ENCODE results near the gene SELPLG.

DNA sequence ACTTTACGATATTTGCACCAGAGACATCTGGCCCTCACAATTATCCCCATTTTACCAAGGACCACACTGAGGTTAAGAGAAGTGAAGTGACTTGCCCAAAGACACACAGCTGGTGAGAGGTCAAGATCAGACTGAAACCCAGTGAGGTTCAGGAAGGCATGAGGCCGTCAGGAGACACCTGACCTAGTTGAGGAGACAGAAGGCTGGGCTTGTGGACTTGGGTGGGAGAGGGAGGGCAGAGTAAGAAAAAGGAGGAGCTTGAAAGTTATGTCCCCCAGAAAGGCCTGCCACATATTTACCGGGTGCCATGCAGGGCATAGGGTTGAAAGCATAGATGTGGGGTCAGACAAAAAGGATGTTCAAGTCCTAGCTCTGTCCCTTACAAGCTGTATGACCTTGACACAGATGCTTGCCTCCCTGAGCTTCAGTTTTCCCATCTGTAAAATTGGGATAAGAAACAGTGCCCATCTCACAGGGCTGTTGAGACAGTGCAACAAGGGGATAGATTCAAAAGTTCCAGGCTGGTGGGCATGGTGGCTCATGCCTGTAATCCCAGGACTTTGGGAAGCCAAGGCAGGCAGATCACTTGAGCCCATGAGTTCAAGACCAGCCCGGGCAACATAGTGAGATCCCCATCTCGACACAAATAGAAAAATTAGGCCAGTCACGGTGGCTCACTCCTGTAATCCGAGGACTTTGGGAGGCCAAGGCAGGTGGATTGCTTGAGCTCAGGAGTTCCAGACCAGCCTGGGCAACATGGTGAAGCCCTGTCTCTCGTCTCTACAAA is 6.4 kb downstream of the SELPLG start:
- no peak for TF ChIP-seq POLR2AphosphoS5 (IDR thresholded peaks at IDR 0.05)
- TF ChIP-seq, protein P1, sequence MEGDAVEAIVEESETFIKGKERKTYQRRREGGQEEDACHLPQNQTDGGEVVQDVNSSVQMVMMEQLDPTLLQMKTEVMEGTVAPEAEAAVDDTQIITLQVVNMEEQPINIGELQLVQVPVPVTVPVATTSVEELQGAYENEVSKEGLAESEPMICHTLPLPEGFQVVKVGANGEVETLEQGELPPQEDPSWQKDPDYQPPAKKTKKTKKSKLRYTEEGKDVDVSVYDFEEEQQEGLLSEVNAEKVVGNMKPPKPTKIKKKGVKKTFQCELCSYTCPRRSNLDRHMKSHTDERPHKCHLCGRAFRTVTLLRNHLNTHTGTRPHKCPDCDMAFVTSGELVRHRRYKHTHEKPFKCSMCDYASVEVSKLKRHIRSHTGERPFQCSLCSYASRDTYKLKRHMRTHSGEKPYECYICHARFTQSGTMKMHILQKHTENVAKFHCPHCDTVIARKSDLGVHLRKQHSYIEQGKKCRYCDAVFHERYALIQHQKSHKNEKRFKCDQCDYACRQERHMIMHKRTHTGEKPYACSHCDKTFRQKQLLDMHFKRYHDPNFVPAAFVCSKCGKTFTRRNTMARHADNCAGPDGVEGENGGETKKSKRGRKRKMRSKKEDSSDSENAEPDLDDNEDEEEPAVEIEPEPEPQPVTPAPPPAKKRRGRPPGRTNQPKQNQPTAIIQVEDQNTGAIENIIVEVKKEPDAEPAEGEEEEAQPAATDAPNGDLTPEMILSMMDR (IDR thresholded peaks at IDR 0.05): no peak
- TF ChIP-seq EP300 (IDR thresholded peaks at IDR 0.05): no peak
- no peak for TF ChIP-seq POLR2A (IDR thresholded peaks at IDR 0.05)

Data from gastroesophageal sphincter (tissue), 3 donors.